SK-N-SH treated with all-trans-retinoic acid at 6 μM for 48 hours (cell line): Measurements from ENCODE around the gene HDAC10.

Experiments used
- ATAC-seq: fragments of 200-7000 bp; cut with Tn5 transposase; 3 replicates; pipeline ENCODE4 v1.9.1; 2020; ENCODE audit warnings: mild to moderate bottlenecking, moderate library complexity
- ARNTL ChIP-seq: fragments of 450-650 bp; formaldehyde crosslinking; IDR thresholded peaks from 2 replicates; pipeline ENCODE4 v1.5.0; 2020; ENCODE audit warnings: low read depth, mild to moderate bottlenecking, moderate library complexity, borderline replicate concordance
- CREB5 ChIP-seq: fragments of 250-450 bp; sonication (Bioruptor Pico); IDR thresholded peaks from 2 replicates; pipeline ENCODE4 v1.5.1; 2020; ENCODE audit warnings: low read depth, mild to moderate bottlenecking, moderate library complexity
- CSDC2 ChIP-seq: fragments of 250-450 bp; sonication (Bioruptor Pico); IDR thresholded peaks from 2 replicates; pipeline ENCODE4 v1.5.0; 2020; ENCODE audit warnings: mild to moderate bottlenecking, moderate library complexity
- ESRRG ChIP-seq: fragments of 250-450 bp; sonication (Bioruptor Pico); IDR thresholded peaks from 2 replicates; pipeline ENCODE4 v1.6.1; 2021; ENCODE audit warnings: mild to moderate bottlenecking
- GLIS3 ChIP-seq: fragments of 250-450 bp; sonication (Bioruptor Pico); IDR thresholded peaks from 2 replicates; pipeline ENCODE4 v1.5.0; 2020; ENCODE audit warnings: mild to moderate bottlenecking, moderate library complexity
- ISL1 ChIP-seq: fragments of 250-450 bp; sonication (Bioruptor Pico); IDR thresholded peaks from 2 replicates; pipeline ENCODE4 v2.1.2; 2022; ENCODE audit warnings: mild to moderate bottlenecking, moderate library complexity
- OSR1 ChIP-seq: fragments of 250-450 bp; sonication (Bioruptor Pico); IDR thresholded peaks from 2 replicates; pipeline ENCODE4 v1.8.0; 2022; ENCODE audit warnings: moderate library complexity, mild to moderate bottlenecking, inconsistent platforms
- PATZ1 ChIP-seq: fragments of 250-450 bp; sonication (Bioruptor Pico); IDR thresholded peaks from 2 replicates; pipeline ENCODE4 v1.8.0; 2020; ENCODE audit warnings: mild to moderate bottlenecking, moderate library complexity, borderline replicate concordance
- PPARA ChIP-seq: fragments of 250-450 bp; sonication (Bioruptor Pico); IDR thresholded peaks from 2 replicates; pipeline ENCODE4 v1.5.0; 2020; ENCODE audit warnings: mild to moderate bottlenecking, borderline replicate concordance
- RARB ChIP-seq: fragments of 250-450 bp; sonication (Bioruptor Pico); IDR thresholded peaks from 2 replicates; pipeline ENCODE4 v1.8.0; 2021; ENCODE audit warnings: mild to moderate bottlenecking, moderate library complexity
- SNAI2 ChIP-seq: fragments of 250-450 bp; sonication (Bioruptor Pico); IDR thresholded peaks from 2 replicates; pipeline ENCODE4 v1.5.0; 2020; ENCODE audit warnings: mild to moderate bottlenecking, moderate library complexity
- TCF4 ChIP-seq: fragments of 250-450 bp; sonication (Bioruptor Pico); IDR thresholded peaks from 2 replicates; pipeline ENCODE4 v1.8.0; 2021; ENCODE audit warnings: mild to moderate bottlenecking, moderate library complexity, borderline replicate concordance
- TOX ChIP-seq: fragments of 250-450 bp; sonication (Bioruptor Pico); IDR thresholded peaks from 2 replicates; pipeline ENCODE4 v1.8.0; 2021; ENCODE audit warnings: mild to moderate bottlenecking, moderate library complexity, borderline replicate concordance
- ZC3H10 ChIP-seq: fragments of 250-450 bp; sonication (Bioruptor Pico); IDR thresholded peaks from 2 replicates; pipeline ENCODE4 v1.5.1; 2021; ENCODE audit warnings: mild to moderate bottlenecking, moderate library complexity
- ZFP3 ChIP-seq: fragments of 250-450 bp; sonication (Bioruptor Pico); IDR thresholded peaks from 2 replicates; pipeline ENCODE4 v1.5.0; 2020; ENCODE audit warnings: mild to moderate bottlenecking, moderate library complexity
- ZFP30 ChIP-seq: fragments of 450-650 bp; formaldehyde crosslinking; IDR thresholded peaks from 2 replicates; pipeline ENCODE4 v1.5.0; 2022; ENCODE audit warnings: mild to moderate bottlenecking, moderate library complexity
- ZNF565 ChIP-seq: fragments of 450-650 bp; formaldehyde crosslinking; conservative IDR thresholded peaks from 2 replicates; pipeline ENCODE4 v1.5.0; 2020; ENCODE audit warnings: low read depth, mild to moderate bottlenecking, moderate library complexity
- ZNF8 ChIP-seq: fragments of 450-650 bp; formaldehyde crosslinking; IDR thresholded peaks from 2 replicates; pipeline ENCODE4 v1.5.0; 2020; ENCODE audit warnings: mild to moderate bottlenecking, moderate library complexity
- TF ChIP-seq, protein P1 (sequence below): fragments of 250-450 bp; sonication (Bioruptor Pico); IDR thresholded peaks from 2 replicates; pipeline ENCODE4 v1.5.0; 2020; ENCODE audit warnings: mild to moderate bottlenecking, moderate library complexity
- TF ChIP-seq, protein P2 (sequence below): fragments of 250-450 bp; sonication (Bioruptor Pico); IDR thresholded peaks from 2 replicates; pipeline ENCODE4 v1.8.0; 2021; ENCODE audit warnings: low read depth, mild to moderate bottlenecking, moderate library complexity, borderline replicate concordance
- TF ChIP-seq, protein P3 (sequence below): fragments of 250-450 bp; sonication (Bioruptor Pico); IDR thresholded peaks from 2 replicates; pipeline ENCODE4 v1.5.1; 2021; ENCODE audit warnings: mild to moderate bottlenecking, moderate library complexity

Gene HDAC10

DNA sequence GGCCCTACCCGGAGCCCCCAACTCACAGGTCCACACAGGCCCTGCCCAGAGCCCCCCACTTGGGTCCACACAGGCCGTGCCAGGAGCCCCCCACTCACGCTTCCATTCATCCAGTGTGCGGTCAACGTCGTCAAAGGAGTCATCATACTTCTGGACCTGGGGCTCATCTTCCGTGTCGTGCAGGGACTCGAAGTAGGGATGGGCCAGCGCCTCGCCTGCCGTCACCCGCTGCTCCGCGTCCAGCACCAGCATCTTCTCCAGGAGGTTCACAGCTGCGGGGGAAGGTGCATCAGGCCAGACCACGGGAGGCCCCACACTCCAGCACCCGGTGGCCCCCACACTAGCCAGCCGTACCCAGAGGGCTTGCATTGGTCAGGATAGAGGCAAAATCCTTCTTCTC, 4.0 kb upstream of the HDAC10 start:
- TF ChIP-seq ISL1 (CRISPR knock-in tag) (no peak), ESRRG (CRISPR knock-in tag) (no peak), ZNF565 (CRISPR knock-in tag) (no peak), PATZ1 (CRISPR knock-in tag) (no peak), OSR1 (no peak), RARB (no peak), SNAI2 (CRISPR knock-in tag) (no peak), ARNTL (CRISPR knock-in tag) (no peak), TCF4 (CRISPR knock-in tag) (no peak), GLIS3 (no peak), ZFP3 (CRISPR knock-in tag) (no peak), CSDC2 (CRISPR knock-in tag) (no peak), PPARA (CRISPR knock-in tag) (no peak)
- TF ChIP-seq, protein P1, sequence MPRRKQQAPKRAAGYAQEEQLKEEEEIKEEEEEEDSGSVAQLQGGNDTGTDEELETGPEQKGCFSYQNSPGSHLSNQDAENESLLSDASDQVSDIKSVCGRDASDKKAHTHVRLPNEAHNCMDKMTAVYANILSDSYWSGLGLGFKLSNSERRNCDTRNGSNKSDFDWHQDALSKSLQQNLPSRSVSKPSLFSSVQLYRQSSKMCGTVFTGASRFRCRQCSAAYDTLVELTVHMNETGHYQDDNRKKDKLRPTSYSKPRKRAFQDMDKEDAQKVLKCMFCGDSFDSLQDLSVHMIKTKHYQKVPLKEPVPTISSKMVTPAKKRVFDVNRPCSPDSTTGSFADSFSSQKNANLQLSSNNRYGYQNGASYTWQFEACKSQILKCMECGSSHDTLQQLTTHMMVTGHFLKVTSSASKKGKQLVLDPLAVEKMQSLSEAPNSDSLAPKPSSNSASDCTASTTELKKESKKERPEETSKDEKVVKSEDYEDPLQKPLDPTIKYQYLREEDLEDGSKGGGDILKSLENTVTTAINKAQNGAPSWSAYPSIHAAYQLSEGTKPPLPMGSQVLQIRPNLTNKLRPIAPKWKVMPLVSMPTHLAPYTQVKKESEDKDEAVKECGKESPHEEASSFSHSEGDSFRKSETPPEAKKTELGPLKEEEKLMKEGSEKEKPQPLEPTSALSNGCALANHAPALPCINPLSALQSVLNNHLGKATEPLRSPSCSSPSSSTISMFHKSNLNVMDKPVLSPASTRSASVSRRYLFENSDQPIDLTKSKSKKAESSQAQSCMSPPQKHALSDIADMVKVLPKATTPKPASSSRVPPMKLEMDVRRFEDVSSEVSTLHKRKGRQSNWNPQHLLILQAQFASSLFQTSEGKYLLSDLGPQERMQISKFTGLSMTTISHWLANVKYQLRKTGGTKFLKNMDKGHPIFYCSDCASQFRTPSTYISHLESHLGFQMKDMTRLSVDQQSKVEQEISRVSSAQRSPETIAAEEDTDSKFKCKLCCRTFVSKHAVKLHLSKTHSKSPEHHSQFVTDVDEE, result no peak
- TF ChIP-seq, protein P2, sequence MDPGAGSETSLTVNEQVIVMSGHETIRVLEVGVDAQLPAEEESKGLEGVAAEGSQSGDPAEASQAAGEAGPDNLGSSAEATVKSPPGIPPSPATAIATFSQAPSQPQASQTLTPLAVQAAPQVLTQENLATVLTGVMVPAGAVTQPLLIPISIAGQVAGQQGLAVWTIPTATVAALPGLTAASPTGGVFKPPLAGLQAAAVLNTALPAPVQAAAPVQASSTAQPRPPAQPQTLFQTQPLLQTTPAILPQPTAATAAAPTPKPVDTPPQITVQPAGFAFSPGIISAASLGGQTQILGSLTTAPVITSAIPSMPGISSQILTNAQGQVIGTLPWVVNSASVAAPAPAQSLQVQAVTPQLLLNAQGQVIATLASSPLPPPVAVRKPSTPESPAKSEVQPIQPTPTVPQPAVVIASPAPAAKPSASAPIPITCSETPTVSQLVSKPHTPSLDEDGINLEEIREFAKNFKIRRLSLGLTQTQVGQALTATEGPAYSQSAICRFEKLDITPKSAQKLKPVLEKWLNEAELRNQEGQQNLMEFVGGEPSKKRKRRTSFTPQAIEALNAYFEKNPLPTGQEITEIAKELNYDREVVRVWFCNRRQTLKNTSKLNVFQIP (CRISPR knock-in tag), result no peak
- TF ChIP-seq, protein P3, sequence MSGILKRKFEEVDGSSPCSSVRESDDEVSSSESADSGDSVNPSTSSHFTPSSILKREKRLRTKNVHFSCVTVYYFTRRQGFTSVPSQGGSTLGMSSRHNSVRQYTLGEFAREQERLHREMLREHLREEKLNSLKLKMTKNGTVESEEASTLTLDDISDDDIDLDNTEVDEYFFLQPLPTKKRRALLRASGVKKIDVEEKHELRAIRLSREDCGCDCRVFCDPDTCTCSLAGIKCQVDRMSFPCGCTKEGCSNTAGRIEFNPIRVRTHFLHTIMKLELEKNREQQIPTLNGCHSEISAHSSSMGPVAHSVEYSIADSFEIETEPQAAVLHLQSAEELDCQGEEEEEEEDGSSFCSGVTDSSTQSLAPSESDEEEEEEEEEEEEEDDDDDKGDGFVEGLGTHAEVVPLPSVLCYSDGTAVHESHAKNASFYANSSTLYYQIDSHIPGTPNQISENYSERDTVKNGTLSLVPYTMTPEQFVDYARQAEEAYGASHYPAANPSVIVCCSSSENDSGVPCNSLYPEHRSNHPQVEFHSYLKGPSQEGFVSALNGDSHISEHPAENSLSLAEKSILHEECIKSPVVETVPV (CRISPR knock-in tag), result no peak
- no peak for ATAC-seq

- TF ChIP-seq ISL1 (CRISPR knock-in tag) (no peak), PPARA (CRISPR knock-in tag) (no peak), ZC3H10 (no peak), RARB (no peak), ZFP3 (CRISPR knock-in tag) (no peak), TOX (no peak), ZNF565 (CRISPR knock-in tag) (no peak), PATZ1 (CRISPR knock-in tag) (no peak), CREB5 (CRISPR knock-in tag) (no peak), TCF4 (CRISPR knock-in tag) (no peak), ZFP30 (CRISPR knock-in tag) (no peak), ZNF8 (CRISPR knock-in tag) (no peak), SNAI2 (CRISPR knock-in tag) (no peak)
- TF ChIP-seq, protein P1, result no peak
- TF ChIP-seq, protein P3 (CRISPR knock-in tag), result no peak
- ATAC-seq, result no peak
These were observed 2.9 kb upstream of the HDAC10 start for GRCh38 chr22:50253941-50254340.
